GM12892 (cell line): ENCODE measurements around the gene NCAM1.

Experiments used
- POLR2A ChIP-seq: IDR thresholded peaks from 2 replicates; pipeline ENCODE4 v1.6.1; 2011; ENCODE audit warnings: low read depth, low read length, control low read depth
- POLR2AphosphoS5 ChIP-seq: IDR thresholded peaks from 2 replicates; pipeline ENCODE4 v1.6.1; 2011; ENCODE audit warnings: low read depth, low read length, control low read depth

DNA sequence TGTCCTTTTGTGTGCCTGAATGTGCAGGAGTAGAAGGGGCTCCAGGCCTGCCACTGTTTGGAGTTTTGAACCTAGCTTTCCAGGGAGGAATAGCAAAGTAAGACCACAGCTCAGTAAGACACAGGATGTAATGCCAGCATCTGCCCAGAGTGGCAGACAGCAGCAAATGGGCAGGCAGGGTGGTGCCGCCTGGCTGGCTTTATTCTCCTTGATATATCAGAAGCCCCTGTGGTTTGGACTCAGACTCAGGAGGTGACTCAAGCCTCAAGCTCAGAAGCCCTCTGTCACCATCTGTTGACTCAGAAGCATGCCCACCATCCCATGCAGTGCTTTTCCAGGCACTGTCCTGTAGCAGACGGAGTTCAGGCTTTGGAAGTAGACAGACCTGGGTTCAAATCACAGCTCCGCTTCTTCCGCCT lies 280.4 kb downstream of the NCAM1 start:
- no peak for TF ChIP-seq POLR2A
- no peak for TF ChIP-seq POLR2AphosphoS5
